Measurements from ENCODE around the gene SH2D4B.

SH2D4B gene

DNA sequence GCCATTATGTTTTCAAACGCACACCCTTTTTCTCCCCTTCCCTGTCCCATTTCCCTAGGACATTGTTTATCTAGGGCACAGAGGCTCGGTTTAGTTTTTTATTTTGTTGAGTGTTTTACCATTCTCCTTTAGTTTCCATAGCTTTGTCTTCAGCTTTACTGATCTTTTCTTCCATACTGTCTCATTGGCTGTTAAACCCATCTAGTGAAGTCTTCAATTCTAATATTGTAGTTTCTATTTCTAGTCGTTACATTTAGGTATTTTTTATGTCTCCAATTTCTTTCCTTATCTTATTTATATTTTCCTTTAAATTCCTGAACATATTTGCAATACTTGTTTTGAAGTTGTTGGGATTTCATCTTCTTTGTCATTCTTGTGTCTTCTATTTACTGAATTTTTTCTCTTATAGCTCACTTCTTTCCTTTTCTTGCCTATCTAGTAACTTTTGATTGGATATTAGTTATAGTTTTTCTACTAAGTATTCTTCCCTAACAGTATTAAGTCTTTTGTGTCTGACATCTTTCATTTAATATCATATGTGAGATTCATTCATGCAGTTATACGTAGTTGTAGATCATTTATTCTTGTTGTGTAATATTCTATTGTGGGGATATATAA, 41.0 kb upstream of the SH2D4B start:
- TF ChIP-seq, protein P1, sequence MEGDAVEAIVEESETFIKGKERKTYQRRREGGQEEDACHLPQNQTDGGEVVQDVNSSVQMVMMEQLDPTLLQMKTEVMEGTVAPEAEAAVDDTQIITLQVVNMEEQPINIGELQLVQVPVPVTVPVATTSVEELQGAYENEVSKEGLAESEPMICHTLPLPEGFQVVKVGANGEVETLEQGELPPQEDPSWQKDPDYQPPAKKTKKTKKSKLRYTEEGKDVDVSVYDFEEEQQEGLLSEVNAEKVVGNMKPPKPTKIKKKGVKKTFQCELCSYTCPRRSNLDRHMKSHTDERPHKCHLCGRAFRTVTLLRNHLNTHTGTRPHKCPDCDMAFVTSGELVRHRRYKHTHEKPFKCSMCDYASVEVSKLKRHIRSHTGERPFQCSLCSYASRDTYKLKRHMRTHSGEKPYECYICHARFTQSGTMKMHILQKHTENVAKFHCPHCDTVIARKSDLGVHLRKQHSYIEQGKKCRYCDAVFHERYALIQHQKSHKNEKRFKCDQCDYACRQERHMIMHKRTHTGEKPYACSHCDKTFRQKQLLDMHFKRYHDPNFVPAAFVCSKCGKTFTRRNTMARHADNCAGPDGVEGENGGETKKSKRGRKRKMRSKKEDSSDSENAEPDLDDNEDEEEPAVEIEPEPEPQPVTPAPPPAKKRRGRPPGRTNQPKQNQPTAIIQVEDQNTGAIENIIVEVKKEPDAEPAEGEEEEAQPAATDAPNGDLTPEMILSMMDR (IDR thresholded peaks at IDR 0.05; ENCODE audit: low read length, missing control alignments): no peak
- H3K4me3 ChIP-seq (replicated peaks; ENCODE audit: low read depth, low read length): no peak overlapping the region
- DNase-seq (ENCODE audit: low read depth): no peak

DNA sequence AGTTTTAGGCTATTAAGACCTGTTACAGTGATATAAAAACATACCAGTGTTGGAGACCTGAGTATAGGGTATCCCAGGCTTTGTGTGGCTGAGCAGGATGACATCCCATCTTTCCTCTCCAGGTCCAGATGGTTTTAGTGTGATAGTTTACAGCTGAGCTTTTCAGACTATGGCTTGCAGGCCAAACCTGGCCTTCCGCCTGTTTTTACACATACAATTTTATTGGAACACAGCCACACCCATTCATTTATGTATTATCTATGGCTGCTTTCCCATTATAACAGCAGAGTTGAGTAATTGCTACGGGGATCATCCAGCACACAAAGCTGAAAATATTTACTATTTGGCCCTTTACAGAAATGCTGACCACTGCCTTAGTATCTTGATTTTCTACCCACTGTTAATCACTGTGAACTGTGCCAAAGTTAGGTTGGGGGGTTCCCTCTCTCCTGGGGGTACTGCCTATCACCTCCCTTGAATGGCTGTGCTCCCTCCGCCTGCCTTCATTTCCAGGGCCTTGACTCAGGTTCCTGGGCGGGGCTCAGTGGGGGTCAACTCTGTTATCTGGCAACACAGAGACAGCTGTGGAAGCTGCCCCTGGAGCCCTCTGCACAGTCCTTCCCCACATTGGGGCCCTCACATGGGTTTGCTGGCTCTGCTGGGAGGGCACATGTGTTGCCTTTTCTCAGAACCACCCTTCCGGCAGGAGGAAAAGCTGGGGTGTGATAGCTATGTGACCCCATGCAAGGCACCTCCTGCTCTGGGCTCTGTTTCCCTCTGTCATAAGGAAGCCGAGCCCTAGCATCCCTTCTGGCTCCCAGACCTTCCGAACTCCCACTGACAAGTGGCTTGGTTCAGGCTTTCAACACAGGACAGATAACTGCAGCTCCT, 40.3 kb upstream of the SH2D4B start:
- TF ChIP-seq, protein P1 (IDR thresholded peaks at IDR 0.05; ENCODE audit: low read length, missing control alignments): no peak
- no peak overlapping the region for H3K4me3 ChIP-seq (replicated peaks; ENCODE audit: low read depth, low read length)
- DNase-seq (ENCODE audit: low read depth): peak; percentile 87

DNA sequence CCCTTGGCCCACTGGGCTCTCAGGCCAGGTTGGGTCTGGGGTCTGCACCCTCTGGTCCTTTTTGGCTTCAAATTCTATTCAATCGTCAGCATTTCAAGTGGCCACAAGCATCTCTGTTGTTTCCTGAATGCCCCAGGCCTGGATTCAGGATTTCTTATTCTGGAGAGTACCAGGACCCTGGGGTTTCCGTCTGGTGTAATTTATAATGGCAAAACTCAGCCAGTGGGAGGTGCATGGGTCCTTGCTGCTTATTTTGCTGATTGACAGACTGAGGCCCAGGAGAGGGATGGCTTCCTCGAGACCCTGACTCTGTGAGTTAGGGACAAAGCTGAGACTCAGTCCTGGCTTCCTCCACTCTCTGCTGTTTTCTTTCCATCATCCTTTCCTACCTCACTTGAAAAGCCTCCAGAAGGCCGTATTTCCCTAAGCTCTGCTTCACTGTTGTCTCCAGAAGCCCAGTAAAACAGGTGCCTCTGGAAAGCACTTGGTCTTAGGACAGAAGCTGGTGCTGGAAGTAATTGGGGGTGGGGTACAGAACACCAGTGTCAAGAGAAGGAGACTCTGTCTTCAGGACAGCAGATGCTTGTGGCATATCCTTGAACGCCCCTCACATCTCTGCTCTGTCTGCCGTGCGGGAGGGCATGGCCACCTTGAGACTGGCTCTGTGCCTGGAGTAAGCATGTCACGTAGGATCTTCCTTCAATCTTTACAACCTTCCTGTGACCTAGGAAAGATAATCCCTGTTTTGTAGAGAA, 39.4 kb upstream of the SH2D4B start:
- TF ChIP-seq, protein P1 (IDR thresholded peaks at IDR 0.05; ENCODE audit: low read length, missing control alignments): no peak
- H3K4me3 ChIP-seq (replicated peaks; ENCODE audit: low read depth, low read length): no peak overlapping the region
- no peak for DNase-seq (ENCODE audit: low read depth)

GRCh38 chr10:80498833-80499741, 38.6 kb upstream of the SH2D4B start:
- TF ChIP-seq, protein P1 (IDR thresholded peaks at IDR 0.05; ENCODE audit: low read length, missing control alignments): no peak
- DNase-seq (ENCODE audit: low read depth): peak; percentile 98
- no peak overlapping the region for H3K4me3 ChIP-seq (replicated peaks; ENCODE audit: low read depth, low read length)

- H3K4me3 ChIP-seq (replicated peaks; ENCODE audit: low read depth, low read length): no peak overlapping the region
- TF ChIP-seq, protein P1 (IDR thresholded peaks at IDR 0.05; ENCODE audit: low read length, missing control alignments): no peak
- DNase-seq (ENCODE audit: low read depth): peak; percentile 60
Observed at GRCh38 chr10:80500572-80501380, 36.9 kb upstream of the SH2D4B start.
